Measurements from ENCODE around the gene SPTBN1. TPM values are rescaled to one million over a fixed set of nuclear protein-coding genes. Genes with fewer than 3 reads are reported as not detected.
"Not testable (repeated sequence)": the region's sequence is repeated elsewhere in the genome, so short reads cannot be mapped to it uniquely, and the experiment has no call there.

Gene SPTBN1
- polyA plus RNA-seq, 1 donor, result 256 TPM

DNA sequence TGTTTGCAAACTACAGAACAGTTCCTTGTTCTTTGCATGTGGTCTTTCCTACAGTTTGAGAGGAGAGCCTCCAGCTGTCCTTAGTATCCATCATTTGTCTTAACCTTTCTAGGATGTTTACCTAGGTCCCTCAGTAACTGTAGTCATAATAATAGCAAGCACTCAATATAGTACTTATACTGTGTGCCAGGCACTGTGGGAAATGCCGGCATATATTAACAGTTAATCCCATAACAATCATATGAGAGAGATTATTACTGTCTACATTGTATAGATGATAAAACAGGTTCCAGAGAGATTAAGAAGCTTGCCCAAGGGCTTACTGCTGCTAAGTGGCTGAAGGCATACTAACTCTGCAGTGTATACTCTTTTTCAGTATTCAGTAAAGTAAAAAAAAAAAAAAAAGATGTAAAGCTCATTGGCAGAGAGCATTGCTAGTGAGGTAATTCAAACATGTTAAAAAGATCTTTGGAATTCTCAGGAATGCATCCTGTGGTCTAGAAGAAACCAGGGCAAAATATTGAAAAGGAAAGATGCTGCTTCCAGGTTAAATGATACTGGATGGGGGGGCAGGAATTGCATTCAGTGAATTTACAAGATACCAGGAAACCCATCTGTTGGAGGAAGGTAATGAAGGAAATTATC, 72.3 kb downstream of the SPTBN1 start:
- no peak for DNase-seq (ENCODE audit: low read depth)

DNA sequence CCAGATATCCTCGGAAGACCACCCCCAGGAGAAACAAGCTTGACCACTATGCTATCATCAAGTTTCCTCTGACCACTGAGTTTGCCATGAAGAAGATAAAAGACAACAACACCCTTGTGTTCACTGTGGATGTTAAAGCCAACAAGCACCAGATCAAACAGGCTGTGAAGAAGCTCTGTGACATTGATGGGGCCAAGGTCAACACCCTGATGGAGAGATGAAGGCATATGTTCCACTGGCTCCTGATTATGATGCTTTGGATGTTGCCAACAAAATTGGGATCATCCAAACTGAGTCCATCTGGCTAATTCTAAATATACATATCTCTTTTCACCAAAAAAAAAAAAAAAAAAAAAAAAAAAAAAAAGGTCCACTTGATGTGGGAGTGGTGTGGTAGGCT, 73.4 kb downstream of the SPTBN1 start:
- not testable (repeated sequence) for DNase-seq (ENCODE audit: low read depth)

DNA sequence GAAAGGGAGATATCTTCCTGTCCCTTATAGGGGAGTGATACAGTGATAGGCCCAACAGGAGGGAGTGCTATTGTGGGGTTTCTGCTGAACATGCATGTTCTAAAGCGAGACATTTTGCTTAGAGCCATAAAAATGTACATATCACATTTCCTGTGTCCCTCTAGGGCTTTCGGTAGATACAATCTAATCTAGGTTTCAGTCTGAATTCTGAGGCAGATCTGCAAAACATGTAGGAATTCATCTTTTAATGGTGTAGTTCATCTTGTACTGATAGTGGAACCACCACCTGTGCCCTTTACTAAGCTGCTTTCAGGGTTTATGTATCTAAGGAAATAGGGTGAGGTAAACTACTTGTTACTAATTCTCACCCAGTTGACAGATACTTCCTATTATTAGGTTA, 73.8 kb downstream of the SPTBN1 start:
- no peak for DNase-seq (ENCODE audit: low read depth)

DNA sequence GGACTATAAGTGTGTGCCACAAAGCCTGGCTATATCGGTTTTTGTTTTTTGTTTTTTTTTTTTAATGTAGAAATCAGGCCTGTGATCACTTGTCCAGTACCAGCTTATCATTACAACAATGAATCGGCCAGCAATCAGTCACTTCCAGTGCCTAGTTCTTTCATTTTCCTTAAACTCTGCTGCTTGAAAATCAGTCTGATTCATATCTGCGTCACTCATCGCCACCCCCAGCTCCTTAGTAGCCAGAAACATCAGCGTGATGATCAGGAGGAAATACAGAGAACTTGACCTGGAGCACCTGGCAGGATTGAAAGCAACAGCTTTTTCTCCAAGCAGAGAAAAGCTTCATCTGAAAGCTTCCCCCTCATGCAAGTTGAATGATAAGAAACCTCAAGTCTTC, 75.4 kb downstream of the SPTBN1 start:
- DNase-seq (ENCODE audit: low read depth), result no peak

DNA sequence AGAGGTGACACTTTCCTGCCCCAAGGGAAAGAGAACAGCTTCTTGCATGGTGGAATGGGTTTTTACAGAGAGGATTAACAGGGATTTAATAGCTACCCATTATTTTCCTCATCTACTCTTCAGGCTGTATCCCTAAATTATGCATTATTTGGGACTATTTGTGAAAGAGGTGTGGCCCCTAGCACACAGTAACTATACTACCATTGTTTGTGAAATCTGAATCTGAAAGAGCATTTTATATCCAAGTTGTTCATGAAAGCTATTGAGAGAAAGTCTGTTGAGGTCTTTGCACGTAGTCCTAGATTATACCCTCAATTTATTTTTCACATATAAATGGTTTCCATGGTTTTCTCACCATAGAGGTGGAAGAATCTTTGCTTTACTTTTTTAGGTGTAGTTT, 78.1 kb downstream of the SPTBN1 start:
- DNase-seq (ENCODE audit: low read depth), result no peak

DNA sequence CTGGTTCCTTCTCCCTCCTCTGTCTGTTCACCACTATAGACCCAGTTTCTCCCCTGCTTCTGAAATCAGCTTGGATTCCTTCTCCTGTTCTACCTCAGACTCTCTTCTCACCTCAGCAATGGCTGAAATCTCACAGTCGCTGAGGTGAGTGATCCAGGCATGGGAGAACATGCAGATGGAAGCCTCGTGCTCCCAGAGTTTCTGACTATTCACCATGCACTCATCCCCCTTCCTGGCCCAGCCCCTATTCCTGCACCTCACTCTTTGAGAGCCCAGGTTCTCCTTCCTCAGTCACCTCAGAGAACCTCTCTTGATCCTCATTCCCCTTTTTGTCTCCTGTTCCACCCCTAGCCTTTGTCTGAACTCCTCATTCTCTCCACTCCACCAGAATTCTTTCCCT, 78.5 kb downstream of the SPTBN1 start:
- DNase-seq (ENCODE audit: low read depth), result no peak

DNA sequence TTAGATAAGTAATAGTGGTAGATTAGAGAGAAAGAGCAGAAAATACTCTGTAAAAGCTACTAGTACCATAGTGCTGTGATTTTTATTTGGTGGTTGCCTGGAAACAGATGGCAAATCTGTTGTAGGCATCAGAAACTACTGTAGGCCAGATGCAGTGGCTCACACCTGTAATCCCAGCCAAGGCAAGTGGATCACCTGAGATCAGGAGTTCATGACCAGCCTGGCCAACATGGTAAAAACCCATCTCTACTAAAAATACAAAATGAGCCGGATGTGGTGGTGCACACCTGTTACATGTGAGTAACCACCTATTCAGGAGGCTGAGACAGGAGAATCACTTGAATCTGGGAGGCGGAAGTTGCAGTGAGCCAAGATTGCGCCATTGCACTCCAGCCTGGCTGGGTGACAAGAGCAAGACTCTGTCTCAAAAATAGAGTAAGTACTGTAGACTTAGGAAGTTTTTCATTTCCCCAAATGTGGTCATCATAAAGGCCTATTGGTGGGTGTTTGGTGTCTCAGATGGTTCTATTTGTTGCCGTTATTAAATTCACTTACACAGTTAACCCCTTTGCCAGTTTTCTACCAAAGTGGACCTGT, 79.6 kb downstream of the SPTBN1 start:
- DNase-seq (ENCODE audit: low read depth), result no peak

DNA sequence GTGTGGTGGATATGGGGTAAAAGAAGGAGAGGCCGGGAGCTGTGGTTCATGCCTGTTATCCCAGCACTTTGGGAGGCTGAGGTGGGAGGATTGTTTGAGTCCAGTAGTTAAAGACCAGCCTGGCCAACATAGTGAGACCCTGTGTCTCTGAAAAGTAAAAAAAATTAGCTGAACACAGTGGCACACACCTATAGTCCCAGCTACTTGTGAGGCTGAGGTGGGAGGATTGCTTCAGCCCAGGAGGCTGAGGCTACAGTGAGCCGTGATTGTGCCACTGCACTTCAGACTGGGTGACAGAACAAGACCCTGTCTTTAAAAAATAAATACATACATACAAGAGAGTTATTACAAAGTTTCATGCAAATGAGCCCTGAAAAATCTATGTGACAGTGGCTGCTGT, 80.6 kb downstream of the SPTBN1 start:
- DNase-seq (ENCODE audit: low read depth), result no peak

DNA sequence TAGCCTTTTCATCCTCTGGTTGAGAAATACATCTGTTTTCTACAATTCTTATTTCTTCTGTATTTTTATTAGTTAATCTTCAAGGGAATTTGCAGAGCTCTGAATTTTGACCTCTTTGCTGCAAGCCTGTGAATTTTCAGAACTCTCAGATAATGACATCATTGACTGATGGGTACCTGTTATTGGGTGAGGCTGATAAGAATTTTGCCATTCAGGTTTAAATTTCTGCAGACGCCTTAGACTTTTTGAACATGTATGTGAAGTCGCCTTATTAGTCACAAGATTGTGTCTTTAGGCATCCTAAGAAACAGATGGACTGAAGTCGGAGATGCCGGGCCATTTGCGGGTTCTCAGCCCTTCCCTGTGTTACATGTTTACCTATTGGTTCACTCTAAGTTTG, 82.4 kb downstream of the SPTBN1 start:
- DNase-seq (ENCODE audit: low read depth), result no peak

DNA sequence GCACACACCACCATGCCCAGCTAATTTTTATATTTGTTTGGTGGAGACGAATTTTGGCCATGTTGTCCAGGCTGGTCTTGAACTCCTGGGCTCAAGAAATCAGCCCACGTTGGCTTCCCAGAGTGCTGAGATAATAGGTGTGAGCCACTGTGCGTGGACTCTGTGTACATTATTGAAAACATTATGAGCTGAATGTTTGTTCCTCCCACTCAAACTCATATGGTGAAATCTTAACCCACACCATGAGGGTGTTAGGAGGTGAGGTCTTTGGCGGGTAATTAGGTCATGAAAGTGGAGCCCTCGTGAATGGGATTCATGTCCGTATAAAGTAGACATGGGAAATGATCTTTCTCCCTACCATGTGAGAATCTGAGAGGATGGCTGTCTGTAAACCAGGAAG, 83.6 kb downstream of the SPTBN1 start:
- DNase-seq (ENCODE audit: low read depth), result no peak

DNA sequence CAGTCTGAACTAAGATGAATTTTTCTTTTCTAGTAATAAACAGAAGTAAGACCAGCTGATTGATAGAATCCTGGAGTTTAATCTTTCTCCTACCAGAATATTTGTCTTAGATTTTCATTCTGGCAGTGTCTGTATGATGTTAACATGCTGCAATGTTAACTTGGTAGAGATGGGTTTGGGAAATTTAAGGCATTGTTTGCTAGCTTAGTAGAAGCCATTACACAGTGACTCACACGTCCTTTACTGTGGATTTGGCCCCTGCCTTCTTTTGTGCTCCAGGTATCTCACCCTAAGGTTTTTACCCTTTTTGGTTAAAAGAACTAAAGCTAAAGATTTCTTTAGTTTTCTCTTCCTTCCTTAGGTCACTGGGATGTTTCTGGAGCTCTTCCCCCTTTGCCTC, 84.1 kb downstream of the SPTBN1 start:
- no peak for DNase-seq (ENCODE audit: low read depth)

DNA sequence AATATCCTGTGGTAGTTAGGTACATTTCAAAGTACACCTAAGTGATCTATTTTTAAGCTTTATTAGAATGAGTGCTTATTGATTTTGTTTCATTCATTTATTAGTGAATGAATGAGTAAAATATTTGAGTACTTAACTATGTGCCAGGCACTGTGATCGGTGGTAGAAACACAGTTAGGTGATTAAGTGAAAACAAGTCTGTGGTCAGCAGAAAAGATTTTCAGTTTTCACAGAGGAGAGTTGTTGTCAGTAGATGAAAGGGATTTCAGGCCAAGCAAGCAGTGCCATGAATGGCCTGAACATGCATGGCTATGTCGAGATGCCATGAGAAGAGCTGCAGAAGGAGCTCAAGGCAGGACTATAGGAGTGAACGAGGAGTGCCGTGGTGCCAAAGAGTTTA, 85.9 kb downstream of the SPTBN1 start:
- no peak for DNase-seq (ENCODE audit: low read depth)

DNA sequence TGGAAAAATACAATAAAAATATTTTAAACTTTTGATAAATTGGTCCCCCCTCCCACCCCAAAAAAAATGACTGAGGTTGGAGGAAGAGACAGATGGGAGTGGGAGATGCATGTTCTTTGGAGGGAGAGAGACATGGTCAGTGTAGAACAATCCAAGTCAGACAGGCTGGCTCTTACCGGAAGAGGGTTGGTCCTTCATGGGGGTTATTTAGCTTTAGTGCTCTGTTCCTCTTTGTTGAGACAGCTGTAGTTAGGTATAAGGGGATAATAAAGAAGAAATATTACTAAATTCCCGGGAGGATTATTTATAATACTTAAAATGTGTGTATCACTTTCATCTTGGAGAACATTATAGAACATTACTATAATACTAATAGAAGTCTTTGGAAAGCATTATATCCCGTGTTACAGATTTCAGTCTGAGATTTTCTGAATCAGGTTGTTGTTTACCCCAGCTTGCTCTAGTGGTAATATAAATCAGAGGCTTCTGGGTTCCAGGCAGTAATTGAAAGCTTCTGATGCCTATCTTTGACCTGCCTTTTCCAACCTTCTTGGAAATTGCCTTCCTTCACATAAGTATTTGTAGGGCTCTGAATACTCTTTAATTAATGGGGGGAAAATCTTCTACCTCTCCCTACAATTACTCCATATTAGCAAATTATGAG, 87.7 kb downstream of the SPTBN1 start:
- no peak for DNase-seq (ENCODE audit: low read depth)

DNA sequence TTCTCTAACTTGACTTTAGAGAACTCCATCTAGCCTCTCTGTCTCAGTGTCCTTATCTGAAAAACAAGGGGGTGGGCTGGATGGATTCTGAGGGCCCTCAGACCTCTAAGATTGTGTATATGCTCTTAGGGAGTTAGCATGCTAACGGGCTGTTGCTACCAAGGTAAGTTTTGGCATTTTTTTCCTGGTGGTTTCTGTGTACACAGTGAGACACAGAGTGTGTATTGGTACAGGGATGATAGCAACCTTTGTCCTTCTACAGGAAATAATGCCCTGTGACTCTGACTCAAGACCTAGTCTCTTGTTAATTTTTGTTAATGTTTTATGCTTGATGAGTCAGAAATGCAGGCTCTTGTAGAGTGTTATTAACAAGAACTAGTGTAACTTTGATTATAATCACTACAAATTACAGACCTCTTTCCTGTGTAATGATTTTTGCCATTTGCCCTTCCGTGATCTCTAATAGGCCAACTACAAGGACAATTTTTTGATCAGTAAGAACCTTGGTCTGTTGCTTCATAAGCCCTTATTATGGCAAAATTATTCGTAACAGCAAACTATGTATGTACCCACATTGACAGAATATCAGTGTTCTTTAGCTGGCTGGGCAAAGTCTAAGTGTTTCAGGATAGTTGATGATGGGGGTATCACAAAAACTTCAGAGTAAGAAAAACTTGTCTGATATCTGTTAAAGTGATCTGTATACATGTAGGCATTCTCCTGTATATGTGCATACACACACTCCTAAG, 89.7 kb downstream of the SPTBN1 start:
- DNase-seq (ENCODE audit: low read depth), result no peak

DNA sequence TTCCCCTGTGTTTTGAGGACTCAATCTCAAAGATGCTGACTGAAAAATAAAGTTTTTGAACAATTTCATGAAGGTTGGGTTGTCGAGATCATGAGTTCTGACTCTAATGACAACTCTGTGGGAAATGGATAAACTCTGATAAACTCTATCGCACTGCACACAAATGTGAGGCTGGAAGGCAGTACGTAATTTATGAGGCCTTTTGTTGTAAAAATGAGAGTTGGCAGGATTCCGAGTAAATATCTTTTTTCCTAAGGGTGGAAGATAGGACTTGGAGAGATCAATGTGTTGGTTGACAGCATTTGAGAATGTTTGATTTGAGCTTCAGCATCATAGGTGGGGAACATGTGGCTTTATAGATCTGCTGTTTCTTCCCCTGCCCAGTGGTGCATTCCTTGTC, 90.4 kb downstream of the SPTBN1 start:
- no peak for DNase-seq (ENCODE audit: low read depth)

DNA sequence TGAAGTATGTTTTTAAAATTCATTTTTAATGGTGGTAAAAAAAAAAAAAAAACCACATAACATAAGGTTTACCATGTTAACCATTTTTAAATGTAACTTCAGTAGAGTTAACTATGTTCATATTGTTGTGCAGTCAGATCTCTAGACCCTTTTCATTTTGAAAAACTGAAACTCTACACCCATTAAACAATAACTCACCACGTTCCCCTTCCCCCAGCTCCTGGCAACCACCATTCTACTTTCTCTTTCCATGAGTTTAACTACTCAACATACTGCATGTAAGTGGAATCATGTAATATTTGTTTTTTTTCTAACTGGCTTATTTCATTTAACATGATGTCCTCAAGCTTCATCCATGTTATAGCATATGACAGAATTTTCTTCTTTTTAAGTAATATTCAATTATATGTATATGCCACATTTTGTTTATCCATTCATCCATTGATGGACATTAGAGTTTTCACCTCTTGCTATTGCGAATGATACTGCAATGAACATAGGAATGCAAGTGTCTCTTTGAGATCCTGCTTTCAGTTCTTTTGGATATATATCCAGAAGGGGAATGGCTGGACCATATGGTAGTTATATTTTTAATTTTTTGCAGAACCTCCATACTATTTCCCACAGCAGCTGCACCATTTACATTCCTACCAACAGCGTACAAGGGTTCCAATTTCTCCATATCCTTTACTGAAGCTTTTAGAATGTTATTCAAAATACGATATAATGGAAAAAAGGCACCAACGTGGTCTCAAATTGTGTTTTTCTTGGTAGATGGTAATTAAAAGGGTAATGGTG, 91.0 kb downstream of the SPTBN1 start:
- no peak for DNase-seq (ENCODE audit: low read depth)

DNA sequence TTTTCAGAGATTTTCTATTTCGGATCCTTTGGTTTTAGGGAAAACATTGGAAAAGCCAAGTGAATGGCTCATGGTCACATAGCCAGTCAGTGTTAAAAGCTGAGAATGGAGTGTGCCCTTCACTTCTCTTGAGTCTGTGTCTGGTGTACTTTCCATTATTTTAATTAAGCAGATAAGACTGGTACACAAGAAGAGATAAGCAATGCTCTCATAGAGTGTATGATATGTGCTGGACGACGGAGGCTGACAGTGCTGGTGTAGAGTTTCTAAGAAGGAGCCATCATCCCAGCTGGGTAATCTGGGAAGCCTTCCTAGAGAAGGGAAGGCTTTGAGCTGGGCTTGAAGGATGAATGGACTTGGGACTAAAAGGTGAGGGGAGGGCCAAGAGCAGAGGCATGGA, 93.3 kb downstream of the SPTBN1 start:
- no peak for DNase-seq (ENCODE audit: low read depth)

DNA sequence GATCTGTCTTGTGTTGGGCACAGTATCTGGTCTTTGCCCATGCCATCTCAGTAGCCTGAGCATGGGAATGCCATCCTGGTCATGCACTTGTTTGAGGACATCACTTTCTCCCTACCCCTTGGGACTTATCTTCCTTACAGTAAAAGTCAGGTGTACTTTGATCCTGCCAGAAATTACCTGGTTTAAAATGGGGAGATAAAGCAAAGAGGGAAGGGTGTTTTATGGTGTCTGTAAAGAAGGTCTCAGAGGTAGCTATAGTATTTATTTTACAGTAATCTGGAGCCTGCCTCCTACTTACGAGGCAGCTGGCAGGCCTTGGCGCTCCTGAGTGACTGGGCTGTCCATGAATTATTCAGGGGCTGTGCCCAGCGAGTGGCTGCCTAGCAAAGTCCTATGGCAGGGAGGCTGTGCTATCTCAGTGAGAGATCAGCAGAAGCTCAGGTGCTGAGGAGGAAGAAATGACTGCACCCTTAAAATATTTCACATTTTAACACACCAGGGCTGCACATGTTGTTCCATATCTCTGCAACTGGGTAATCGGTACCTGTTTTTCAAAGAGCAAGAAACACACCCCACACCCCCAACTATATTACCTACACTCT, 93.9 kb downstream of the SPTBN1 start:
- DNase-seq (ENCODE audit: low read depth), result no peak

DNA sequence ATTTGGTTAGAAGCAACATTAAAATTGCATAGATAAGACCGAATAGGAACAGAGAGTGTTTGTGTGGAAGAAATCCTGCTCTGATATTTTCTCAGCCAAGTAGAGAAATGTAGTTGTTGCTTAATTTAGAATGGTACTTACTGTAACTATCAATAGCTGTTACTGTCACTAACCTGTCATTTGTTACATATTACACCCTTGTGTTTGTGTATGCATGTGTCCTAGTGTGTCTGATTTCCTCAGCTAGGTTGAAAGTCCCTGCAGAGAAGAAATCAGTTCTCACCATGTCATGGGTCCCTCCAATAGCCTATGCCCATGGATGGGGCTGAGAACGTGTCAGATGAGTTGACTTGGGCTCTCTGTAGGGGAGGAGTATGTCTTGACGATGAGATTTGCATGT, 94.4 kb downstream of the SPTBN1 start:
- DNase-seq (ENCODE audit: low read depth), result no peak

DNA sequence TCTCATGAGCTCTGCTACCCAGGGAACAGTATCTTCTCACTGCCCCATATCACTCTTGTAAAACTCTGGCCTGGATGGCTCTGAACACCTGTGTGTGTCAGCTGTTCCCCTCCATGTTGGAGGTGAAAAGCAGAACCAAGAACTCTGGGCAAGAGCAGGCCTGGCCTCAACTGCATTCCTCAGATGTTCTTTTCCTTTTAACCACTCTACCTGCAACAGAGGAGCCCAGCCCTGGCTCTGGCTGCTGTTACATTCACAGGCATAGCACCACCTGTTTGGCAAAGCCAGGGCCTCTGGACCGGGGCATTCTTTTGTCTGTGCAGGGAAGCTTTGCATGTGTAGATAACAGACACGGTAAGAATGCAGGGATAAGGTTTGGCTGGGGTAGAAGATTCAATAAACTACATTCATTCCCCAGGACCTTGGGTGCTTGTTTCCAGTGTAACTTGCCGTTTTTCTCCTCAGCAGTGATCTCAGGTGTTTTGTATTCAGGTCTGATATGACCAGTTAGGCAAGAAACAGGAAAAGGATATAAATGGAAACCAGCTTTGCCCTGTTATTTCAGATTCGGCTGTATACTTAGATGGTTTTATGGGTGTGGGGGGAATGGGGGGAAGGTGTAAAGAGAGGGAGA, 95.1 kb downstream of the SPTBN1 start:
- no peak for DNase-seq (ENCODE audit: low read depth)

DNA sequence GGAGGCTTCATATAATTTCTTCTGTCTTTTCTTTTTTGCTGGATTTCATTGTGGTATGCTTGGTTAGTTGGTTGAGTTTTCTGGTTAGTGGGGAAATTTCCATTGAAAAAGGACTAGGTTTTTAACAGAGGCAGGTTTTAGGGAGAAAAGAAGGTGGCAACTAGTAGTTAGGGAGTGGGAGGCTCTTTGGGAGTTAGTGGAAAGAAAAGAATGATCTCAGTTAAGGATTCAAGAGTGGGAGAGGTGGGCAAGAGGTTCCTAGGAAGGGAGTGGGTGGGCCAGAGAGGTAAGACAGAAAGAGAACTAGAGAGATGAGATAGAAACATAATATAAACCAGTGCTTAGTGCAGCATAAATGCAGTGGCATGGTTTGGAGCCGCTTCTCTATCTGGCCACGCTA, 96.9 kb downstream of the SPTBN1 start:
- DNase-seq (ENCODE audit: low read depth), result no peak

All from forelimb muscle (tissue), 1 donor.